ENCODE results near the gene SLC25A5.
"Not testable (repeated sequence)": the region's sequence is repeated elsewhere in the genome, so short reads cannot be mapped to it uniquely, and the experiment has no call there.

The SLC25A5 gene

GRCh38 chrX:119467842-119468550 is at the start of gene SLC25A5:
Gene SLC25A5 (plus strand): TSS chrX:119468444. CDS start chrX:119468516, 72 bp downstream.
- DNase-seq: peak; percentile 90

- DNase-seq: no peak
Observed at GRCh38 chrX:119419146-119419545, 49.1 kb upstream of the SLC25A5 start.

- no peak for DNase-seq
Observed at GRCh38 chrX:119419898-119420297, 48.3 kb upstream of the SLC25A5 start.

- DNase-seq: no peak
Observed at GRCh38 chrX:119421016-119421705, 47.1 kb upstream of the SLC25A5 start.

- DNase-seq: no peak
Observed at GRCh38 chrX:119423631-119424030, 44.6 kb upstream of the SLC25A5 start.

GRCh38 chrX:119424999-119425398 is 43.2 kb upstream of the SLC25A5 start:
- no peak for DNase-seq

GRCh38 chrX:119427024-119427794 is 41.0 kb upstream of the SLC25A5 start:
- no peak for DNase-seq

- DNase-seq: no peak
Observed at GRCh38 chrX:119427795-119428185, 40.5 kb upstream of the SLC25A5 start.

- DNase-seq: no peak
Observed at GRCh38 chrX:119429471-119429870, 38.8 kb upstream of the SLC25A5 start.

- DNase-seq: not testable (repeated sequence)
Observed at GRCh38 chrX:119441295-119441694, 26.9 kb upstream of the SLC25A5 start.

GRCh38 chrX:119442286-119442685 is 26.0 kb upstream of the SLC25A5 start:
- no peak for DNase-seq

GRCh38 chrX:119453202-119453601 is 15.0 kb upstream of the SLC25A5 start:
- no peak for DNase-seq

GRCh38 chrX:119455264-119455663 is 13.0 kb upstream of the SLC25A5 start:
- no peak for DNase-seq

GRCh38 chrX:119459181-119459580 is 9.1 kb upstream of the SLC25A5 start:
- no peak for DNase-seq

GRCh38 chrX:119465555-119465954 is 2.7 kb upstream of the SLC25A5 start:
- no peak for DNase-seq

- no peak for DNase-seq
Observed at GRCh38 chrX:119466970-119467369, 1.3 kb upstream of the SLC25A5 start.

- no peak for DNase-seq
Observed at GRCh38 chrX:119467433-119467832, 811 bp upstream of the SLC25A5 start.

- peak; percentile 83 for DNase-seq
Observed at GRCh38 chrX:119468551-119469312, 488 bp downstream of the SLC25A5 start.

- no peak for DNase-seq
Observed at GRCh38 chrX:119469313-119469635, 1.0 kb downstream of the SLC25A5 start.

GRCh38 chrX:119474615-119475388 is 6.6 kb downstream of the SLC25A5 start:
- DNase-seq: no peak

GRCh38 chrX:119475389-119476101 is 7.3 kb downstream of the SLC25A5 start:
- no peak for DNase-seq

GRCh38 chrX:119477812-119478232 is 9.6 kb downstream of the SLC25A5 start:
- DNase-seq: no peak
